ENCODE measurements around the gene CASTOR1. TPM values are rescaled to one million over a fixed set of nuclear protein-coding genes. Genes with fewer than 3 reads are reported as not detected.

Gene CASTOR1
- total RNA-seq, 1 experiment from 2014 or later = 10.6 TPM

- Histone ChIP-seq H3K27ac (no peak overlapping the region), H3K27me3 (ENCODE audit: insufficient read depth, low read depth) (no peaks in the 10 kb centered on the region), H3K9me3 (ENCODE audit: insufficient read depth, low read depth) (no peaks in the 10 kb centered on the region), H3K79me2 (ENCODE audit: low read depth) (peaks cover 70% of the 10 kb centered on the region), H4K20me1 (ENCODE audit: insufficient read depth) (peaks cover 3% of the 10 kb centered on the region; the same call in 1 of the 2 replicates), H2AFZ (no peak overlapping the region), H3K36me3 (ENCODE audit: low read depth) (no peaks in the 10 kb centered on the region; the same call in 1 of the 2 replicates), H3K9me2 (ENCODE audit: insufficient read depth) (no peaks in the 10 kb centered on the region), H3K4me3 (no peak overlapping the region), H3F3A (ENCODE audit: insufficient read depth, low read depth) (peaks cover 30% of the 10 kb centered on the region), H3K4me2 (no peak overlapping the region), H3K4me1 (replicated peaks; ENCODE audit: insufficient read depth) (peaks cover 30% of the 10 kb centered on the region)
- ChIA-PET POLR2A (ENCODE audit: unreplicated experiment) (no interaction called here), CTCF (no interaction called here)
- no peak for TF ChIP-seq EZH2 (IDR thresholded peaks at IDR 0.05; ENCODE audit: low read depth)
- TF ChIP-seq CTCF (conservative IDR thresholded peaks at IDR 0.05) = no peak
- no TSS peak for BruUV-seq (replicated peaks)
- intact Hi-C loops (cut with micrococcal nuclease; ENCODE audit: unreplicated experiment) = no loop called here
- DNase-seq = no peak
Measured at GRCh38 chr22:30317778-30318177, 28.5 kb upstream of the CASTOR1 start.

DNA sequence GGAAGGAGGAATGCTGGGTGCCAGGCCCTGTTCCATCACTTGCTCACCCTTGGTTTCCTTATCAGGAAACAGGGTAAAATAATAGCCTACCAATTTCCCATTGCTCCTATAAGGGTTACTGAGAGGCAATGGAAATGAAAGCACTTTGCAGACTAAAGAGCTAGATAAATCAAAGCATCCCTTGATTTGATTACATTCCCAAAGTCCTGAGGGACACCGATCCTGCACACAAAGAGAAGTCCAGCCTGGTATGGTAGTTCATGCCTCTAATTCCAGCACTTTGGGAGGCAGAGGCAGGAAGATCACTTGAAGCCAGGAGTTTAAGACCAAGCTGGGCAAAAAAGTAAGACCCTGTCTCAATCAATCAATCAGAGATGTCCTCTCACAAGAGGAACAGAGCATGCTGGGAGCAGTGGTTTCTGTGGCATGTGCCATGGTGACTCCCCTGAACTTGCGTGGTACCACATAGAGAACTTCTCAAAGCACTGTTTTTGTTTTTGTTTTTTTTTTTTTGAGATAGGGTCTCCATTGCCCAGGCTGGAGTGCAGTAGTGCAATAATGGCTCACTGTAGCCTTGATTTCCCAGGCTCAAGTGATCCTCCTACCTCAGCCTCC, 26.8 kb upstream of the CASTOR1 start:
- no peak overlapping the region for H3K27ac ChIP-seq
- BruUV-seq (replicated peaks) = no TSS peak
- intact Hi-C loops (cut with micrococcal nuclease; ENCODE audit: unreplicated experiment) = no loop called here
- peaks cover 45% of the 10 kb centered on the region for H3F3A ChIP-seq (ENCODE audit: insufficient read depth, low read depth)
- H3K9me3 ChIP-seq (ENCODE audit: insufficient read depth, low read depth) = no peaks in the 10 kb centered on the region
- DNase-seq = no peak
- TF ChIP-seq CTCF (conservative IDR thresholded peaks at IDR 0.05) = no peak
- TF ChIP-seq EZH2 (IDR thresholded peaks at IDR 0.05; ENCODE audit: low read depth) = no peak
- no peak overlapping the region for H3K4me3 ChIP-seq
- H3K9me2 ChIP-seq (ENCODE audit: insufficient read depth) = no peaks in the 10 kb centered on the region
- H3K27me3 ChIP-seq (ENCODE audit: insufficient read depth, low read depth) = no peaks in the 10 kb centered on the region
- H4K20me1 ChIP-seq (ENCODE audit: insufficient read depth) = peaks cover 9% of the 10 kb centered on the region
- H3K79me2 ChIP-seq (ENCODE audit: low read depth) = peaks cover 71% of the 10 kb centered on the region
- no peaks in the 10 kb centered on the region for H3K36me3 ChIP-seq (ENCODE audit: low read depth)
- H3K4me1 ChIP-seq (replicated peaks; ENCODE audit: insufficient read depth) = peaks cover 47% of the 10 kb centered on the region
- H2AFZ ChIP-seq = no peak overlapping the region
- ChIA-PET POLR2A (ENCODE audit: unreplicated experiment) (interaction anchor here (0.6 kb wide), 1 partner anchor 9 kb away, joined by 5 read pairs; no protein-coding TSS in a partner anchor), CTCF (no interaction called here)
- H3K4me2 ChIP-seq = no peak overlapping the region

DNA sequence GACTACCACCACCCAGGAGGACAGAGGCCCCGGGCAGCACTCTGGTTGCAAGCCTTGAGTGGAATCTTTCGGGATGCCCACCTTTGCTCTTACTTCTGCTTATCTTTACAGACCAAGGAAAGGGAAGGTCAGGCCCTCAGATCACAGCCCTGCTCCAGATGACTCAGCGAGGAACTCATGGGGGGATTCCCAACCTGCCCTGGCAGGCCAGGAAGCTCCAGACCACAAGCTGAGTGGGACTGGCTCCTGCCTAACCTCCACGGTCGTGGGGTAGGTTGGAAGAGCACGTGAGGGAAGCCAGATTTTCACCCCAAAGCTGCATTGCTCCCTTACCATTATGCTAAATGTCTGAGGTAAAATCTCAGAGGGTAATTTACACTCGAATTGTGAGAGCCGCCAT, 25.6 kb upstream of the CASTOR1 start:
- Histone ChIP-seq H3K79me2 (ENCODE audit: low read depth) (peaks cover 73% of the 10 kb centered on the region), H3K9me3 (ENCODE audit: insufficient read depth, low read depth) (no peaks in the 10 kb centered on the region), H3F3A (ENCODE audit: insufficient read depth, low read depth) (peaks cover 57% of the 10 kb centered on the region), H3K27me3 (ENCODE audit: insufficient read depth, low read depth) (no peaks in the 10 kb centered on the region), H4K20me1 (ENCODE audit: insufficient read depth) (peaks cover 13% of the 10 kb centered on the region), H3K4me1 (replicated peaks; ENCODE audit: insufficient read depth) (peaks cover 58% of the 10 kb centered on the region), H3K9me2 (ENCODE audit: insufficient read depth) (no peaks in the 10 kb centered on the region), H3K4me2 (no peak overlapping the region), H3K4me3 (no peak overlapping the region), H2AFZ (no peak overlapping the region), H3K27ac (peak overlapping the region; percentile 26; the same call in 1 of the 2 replicates), H3K36me3 (ENCODE audit: low read depth) (no peaks in the 10 kb centered on the region)
- no peak for DNase-seq
- TF ChIP-seq CTCF (conservative IDR thresholded peaks at IDR 0.05) (no peak), EZH2 (IDR thresholded peaks at IDR 0.05; ENCODE audit: low read depth) (no peak)
- POLR2A ChIA-PET (ENCODE audit: unreplicated experiment) = no interaction called here
- intact Hi-C loops (cut with micrococcal nuclease; ENCODE audit: unreplicated experiment) = no loop called here
- BruUV-seq (replicated peaks) = no TSS peak
- CTCF ChIA-PET = no interaction called here

Measured in PC-9 (cell line).